GM19455 (cell line): ENCODE measurements around the gene F2R.
"Not testable (repeated sequence)": the region's sequence is repeated elsewhere in the genome, so short reads cannot be mapped to it uniquely, and the experiment has no call there.

Experiments used
- ATAC-seq: cut with Tn5 transposase; IDR thresholded peaks from one replicate; pipeline ENCODE4 v1.9.1; 2021; ENCODE audit not compliant: unreplicated experiment

F2R gene

GRCh38 chr5:76747706-76748105, 31.8 kb downstream of the F2R start:
- no peak for ATAC-seq

DNA sequence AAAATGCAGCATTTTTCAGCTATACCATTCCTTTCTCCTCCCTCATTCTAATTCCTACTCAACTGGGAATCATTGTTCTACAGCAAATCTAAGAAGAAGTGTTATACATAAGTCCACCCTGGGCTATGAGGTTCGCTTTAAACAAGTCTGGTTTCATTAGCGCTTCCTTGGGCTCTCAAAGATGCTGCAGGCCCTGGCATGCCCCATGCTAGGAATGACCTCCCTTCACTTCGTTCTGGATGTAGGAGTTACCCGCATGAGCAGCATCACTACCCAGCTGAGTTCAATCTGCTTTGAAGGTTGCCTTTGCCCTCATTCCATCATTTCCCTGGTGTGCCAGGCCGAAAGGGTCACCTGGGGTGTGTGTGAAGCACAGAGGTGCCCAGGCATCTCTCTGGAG, 35.4 kb downstream of the F2R start:
- no peak for ATAC-seq

- ATAC-seq, result no peak
Measured at GRCh38 chr5:76754668-76755078, 38.7 kb downstream of the F2R start.

- no peak for ATAC-seq
Measured at GRCh38 chr5:76755779-76756637, 40.1 kb downstream of the F2R start.

DNA sequence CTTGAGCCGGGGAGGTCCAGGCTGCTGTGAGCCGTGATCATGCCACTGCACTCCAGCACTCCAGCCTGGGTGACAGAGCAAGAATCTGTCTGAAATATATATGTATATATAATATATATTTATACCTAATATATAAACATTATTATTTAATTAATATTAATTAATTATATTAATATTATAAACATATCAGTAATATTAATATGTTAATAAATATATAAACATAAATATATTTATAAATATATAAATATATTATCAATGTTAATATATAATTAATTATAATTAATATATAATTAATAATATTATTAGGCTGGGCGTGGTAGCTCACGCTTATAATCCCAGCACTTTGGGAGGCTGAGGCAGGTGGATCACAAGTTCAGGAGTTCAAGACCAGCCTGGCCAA, 41.1 kb downstream of the F2R start:
- no peak for ATAC-seq

DNA sequence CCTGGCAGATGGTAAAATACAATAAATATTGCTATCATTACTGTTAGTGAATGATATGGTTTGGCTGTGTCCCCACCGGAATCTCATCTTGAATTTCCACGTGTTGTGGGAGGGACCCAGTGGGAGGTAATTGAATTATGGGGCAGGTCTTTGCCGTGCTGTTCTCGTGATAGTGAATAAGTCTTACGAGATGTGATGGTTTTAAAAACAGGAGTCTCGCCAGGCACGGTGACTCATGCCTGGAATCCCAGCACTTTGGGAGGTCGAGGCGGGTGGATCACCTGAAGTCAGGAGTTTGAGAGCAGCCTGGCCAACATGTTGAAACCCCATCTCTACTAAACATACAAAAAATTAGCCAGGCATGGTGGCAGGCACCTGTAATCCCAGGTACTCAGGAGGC, 45.2 kb downstream of the F2R start:
- ATAC-seq, result not testable (repeated sequence)

DNA sequence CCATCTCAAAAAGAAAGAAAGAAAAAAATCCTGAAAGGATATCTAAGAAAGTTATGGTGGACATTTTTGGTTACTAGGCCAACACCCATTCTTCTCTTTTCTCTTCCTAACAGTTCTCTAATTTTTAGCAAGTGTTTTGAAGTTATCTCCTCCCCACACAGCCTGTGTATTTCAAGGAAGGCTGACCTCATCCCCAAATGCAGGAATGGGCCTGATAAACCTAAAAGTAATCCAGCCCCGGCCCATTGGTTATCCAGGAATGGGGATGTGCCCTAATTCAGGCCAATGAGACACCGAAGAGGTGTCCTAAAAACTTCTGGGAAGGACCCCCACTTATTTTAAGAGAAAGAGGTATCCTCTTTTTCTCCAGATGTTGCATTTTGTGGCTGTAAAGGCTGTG, 46.6 kb downstream of the F2R start:
- no peak for ATAC-seq

DNA sequence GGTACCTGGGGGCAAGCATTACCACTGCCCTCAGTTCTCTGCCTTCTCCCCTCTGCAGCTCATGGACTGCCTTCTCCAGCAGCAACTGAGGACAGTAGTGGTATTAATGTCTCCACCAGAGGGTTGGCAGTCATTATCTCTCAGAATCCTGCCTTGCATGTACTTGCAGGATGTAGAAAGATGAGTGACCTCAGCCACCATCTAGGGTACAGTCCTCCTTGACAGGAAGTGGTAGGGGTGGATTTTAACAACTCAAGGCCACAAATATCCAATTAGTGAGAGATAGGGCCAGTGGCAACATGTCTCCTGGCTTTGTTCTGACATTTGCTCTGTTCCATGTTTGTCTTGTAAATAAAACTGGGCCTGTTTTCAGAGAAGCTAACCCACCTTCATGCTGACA, 47.2 kb downstream of the F2R start:
- ATAC-seq, result no peak

DNA sequence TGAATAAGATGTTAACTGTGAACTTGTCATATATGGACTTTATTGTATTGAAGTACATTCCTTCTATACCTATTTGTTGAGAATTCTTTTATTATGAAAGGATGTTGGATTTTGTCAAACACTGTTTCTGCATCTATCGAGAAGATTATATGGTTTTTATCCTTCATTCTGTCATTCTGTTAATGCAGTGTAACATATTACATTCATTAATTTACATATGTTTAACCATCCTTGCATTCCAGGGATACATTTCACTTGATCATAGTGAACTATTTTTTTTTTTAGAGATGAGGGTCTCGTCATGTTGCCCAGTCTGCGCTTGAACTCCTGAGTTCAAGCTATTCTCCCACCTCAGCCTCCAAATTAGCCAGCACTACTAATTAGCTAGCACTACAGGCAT, 48.4 kb downstream of the F2R start:
- no peak for ATAC-seq

GRCh38 chr5:76765249-76765648, 49.3 kb downstream of the F2R start:
- no peak for ATAC-seq

DNA sequence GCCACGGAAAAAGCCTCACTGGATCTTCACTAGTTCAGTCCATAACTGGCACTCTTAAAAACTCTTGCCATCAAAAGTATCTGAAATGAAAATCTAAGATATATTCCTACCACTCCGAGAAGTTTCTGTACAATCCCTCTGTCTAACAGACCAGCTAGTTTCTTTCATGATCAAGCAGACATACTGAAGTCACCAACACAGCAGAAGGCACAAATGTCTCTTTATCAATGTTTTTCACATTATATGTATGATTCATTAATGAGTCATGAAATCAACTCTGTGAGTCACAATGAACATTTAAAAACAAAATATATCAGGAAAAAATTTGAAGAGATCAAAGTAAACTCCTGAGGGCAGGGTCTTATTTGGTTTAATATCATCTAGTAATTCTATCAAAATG, 50.8 kb downstream of the F2R start:
- no peak for ATAC-seq

GRCh38 chr5:76771041-76771440, 55.1 kb downstream of the F2R start:
- not testable (repeated sequence) for ATAC-seq

DNA sequence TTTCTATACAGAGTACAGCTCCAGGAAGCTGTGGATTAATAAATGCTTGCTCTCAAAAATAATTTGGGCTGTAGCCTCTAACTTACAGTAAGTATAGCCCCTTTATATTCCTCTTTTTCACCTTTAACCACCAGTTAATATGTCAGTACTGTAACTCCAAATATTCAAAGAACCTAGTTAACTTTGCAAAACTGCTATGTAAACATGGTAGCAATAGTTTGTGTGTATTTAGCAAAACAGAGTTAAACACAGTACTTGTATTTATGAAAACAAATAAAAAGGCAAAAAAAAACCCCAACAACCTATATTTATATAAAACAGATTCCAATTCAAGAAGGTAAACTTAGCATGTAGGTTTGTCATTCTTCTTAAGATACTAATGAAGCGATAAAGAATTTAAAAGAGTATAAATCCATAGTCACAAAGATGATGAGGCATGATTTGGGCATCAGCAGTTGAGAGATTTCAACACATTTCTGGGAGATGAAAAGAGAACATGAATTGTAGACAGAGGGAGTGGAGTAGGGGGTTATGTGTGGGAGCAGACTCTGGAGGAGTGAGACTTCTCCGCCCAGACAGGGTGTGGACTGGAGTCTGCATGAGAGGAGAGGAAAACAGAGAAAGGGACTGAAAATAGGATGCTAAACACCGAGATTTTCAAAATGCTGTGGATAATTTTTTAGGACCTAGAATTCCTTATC, 55.9 kb downstream of the F2R start:
- ATAC-seq, result no peak

DNA sequence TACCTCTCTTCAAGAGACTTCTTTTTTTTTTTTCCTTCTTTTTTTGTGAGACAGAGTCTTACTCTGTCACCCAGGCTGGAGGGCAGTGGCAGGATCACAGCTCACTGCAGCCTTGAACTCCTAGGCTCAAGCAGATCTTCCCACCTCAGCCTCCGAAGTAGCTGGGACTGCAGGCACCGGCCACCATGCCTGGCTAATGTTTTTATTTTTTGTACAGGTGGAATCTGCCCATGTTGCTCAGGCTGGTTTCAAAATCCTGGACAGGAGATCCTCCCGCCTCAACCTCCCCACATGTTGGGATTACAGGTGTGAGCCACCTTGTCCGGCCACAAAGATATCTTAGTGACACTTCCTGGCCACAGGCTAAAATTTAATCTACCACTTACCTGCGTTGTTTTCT, 60.0 kb downstream of the F2R start:
- ATAC-seq, result no peak

DNA sequence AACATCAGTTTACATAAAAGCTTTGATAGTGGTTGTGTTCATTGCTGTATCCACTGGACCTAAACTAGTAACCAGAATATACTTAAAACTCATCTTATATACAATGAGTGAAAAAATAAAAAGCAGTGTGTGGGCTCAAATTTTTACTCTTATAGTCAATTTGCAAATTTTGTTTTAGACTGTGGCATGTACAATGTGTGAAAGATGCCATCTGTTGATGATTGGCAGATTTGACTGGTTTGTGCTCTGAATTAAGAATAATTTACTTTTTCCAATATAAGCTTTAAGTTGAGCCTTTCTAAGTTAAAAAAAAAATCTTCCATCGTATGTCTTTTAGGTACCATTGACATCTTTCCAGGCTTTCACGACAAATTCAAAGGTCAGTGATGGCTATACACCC, 60.5 kb downstream of the F2R start:
- ATAC-seq, result no peak

DNA sequence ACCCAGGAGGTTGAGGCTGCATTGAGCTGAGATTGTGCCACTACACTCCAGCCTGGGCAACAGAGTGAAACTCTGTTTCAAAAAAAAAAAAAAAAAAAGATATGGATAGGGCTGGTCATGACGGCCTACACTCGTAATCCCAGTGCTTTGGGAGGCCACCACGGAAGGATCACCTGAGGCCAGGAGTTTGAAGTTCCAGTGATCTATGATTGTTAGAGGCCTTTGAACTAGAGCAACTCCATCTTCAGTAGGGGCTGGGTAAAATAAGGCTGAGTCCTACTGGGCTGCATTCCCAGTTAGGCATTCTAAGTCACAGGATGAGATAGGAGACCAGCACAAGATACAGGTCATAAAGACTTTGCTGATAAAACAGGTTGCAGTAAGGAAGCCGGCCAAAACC, 64.7 kb downstream of the F2R start:
- not testable (repeated sequence) for ATAC-seq

DNA sequence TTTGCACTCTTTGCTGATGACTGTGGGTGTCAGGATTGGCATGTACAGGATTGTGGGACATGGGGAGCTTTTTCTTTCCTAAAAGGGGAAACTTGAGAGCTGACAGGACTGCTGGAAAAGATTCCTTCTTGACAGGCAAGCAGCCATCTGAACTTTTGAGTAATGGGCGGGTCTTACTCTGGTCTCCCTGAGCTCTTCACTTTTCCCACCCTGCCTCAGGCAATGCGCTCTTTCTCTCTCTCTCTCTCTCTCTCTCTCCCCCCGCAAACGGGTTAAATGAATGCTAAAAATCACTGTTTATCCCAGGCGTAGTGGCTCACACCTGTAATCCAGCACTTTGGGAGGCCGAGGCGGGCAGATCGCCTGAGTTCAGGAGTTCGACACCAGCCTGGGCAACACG, 65.8 kb downstream of the F2R start:
- ATAC-seq, result no peak

DNA sequence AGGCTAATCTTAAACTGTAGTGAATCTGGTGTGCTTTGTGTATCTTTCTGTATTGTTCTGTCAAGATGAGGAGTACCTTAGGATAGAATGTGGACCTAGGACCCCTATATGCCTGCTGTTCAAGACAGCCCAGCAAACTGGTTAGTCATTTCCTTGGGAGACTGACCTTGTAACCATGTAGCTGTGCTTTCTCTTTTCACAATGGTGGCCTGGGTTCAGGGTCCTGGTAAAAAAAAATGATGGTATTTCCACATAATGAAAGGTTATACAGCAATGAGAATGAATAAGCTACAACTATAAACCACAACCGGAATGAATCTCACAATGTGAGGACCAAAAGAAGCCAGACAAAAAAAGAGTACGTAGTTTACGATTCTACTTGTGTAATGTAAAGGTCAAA, 66.5 kb downstream of the F2R start:
- ATAC-seq, result no peak
